ENCODE results near the gene SUSD6. TPM values are rescaled to one million over a fixed set of nuclear protein-coding genes. Genes with fewer than 3 reads are reported as not detected.

Gene SUSD6
- total RNA-seq, 1 experiment from 2014 or later: 3.7 TPM

DNA sequence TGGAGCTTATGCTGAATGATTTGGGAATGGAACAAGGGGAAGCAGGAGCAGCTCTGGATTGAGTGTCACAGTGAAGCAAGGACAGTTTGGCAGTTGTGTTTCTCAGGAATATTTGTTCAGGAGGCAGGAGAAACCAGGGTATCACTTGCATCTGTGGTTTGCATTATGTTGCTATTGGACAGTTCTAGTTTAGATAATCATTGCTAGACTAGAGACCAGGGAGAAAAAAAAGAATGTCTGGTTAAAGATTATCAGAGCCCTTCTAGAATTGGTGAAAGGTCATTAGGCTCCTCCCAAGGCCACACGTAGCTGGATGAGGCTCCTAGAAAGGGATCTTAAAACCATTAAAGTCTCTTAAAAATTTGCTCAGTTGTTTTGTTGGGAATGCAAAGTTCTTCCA is 138.6 kb downstream of the SUSD6 start:
- DNase-seq: no peak
- H3K4me1 Mint-ChIP-seq: peaks cover 17 to 21% of the 10 kb centered on the region in 2 experiments
- H3K4me2 ChIP-seq (ENCODE audit: insufficient read depth, insufficient read length, low read length): no peak overlapping the region
- H3K9me3 Mint-ChIP-seq: peaks cover 5 to 8% of the 10 kb centered on the region in 2 experiments; a peak in 4 of 5 replicates
- no peak overlapping the region for H2BK120ac ChIP-seq (ENCODE audit: low read depth, low read length, poor library complexity, severe bottlenecking)
- H3K79me2 ChIP-seq (ENCODE audit: insufficient read depth, low read length): no peaks in the 10 kb centered on the region
- H3K18ac ChIP-seq (ENCODE audit: insufficient read length, low read depth, low read length): no peak overlapping the region
- H3K14ac ChIP-seq (ENCODE audit: insufficient read depth, low read length): no peak overlapping the region
- no peak overlapping the region for H3T11ph ChIP-seq (ENCODE audit: low read length)
- H3K27ac ChIP-seq (ENCODE audit: insufficient read length, low read depth, low read length): no peak overlapping the region
- H3K4me1 ChIP-seq (ENCODE audit: insufficient read depth, low read length): no peaks in the 10 kb centered on the region; the same call in 1 of the 2 replicates
- no peak overlapping the region for H4K5ac ChIP-seq (ENCODE audit: insufficient read length, low read depth, low read length)
- TF ChIP-seq, protein P1, sequence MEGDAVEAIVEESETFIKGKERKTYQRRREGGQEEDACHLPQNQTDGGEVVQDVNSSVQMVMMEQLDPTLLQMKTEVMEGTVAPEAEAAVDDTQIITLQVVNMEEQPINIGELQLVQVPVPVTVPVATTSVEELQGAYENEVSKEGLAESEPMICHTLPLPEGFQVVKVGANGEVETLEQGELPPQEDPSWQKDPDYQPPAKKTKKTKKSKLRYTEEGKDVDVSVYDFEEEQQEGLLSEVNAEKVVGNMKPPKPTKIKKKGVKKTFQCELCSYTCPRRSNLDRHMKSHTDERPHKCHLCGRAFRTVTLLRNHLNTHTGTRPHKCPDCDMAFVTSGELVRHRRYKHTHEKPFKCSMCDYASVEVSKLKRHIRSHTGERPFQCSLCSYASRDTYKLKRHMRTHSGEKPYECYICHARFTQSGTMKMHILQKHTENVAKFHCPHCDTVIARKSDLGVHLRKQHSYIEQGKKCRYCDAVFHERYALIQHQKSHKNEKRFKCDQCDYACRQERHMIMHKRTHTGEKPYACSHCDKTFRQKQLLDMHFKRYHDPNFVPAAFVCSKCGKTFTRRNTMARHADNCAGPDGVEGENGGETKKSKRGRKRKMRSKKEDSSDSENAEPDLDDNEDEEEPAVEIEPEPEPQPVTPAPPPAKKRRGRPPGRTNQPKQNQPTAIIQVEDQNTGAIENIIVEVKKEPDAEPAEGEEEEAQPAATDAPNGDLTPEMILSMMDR (conservative IDR thresholded peaks at IDR 0.05): no peak
- no peak overlapping the region for H3K23ac ChIP-seq (ENCODE audit: insufficient read length, low read depth, low read length)
- H2AFZ ChIP-seq (ENCODE audit: low read length): no peak overlapping the region
- peaks cover 0 to 4% (median 0%) of the 10 kb centered on the region in 3 experiments; a peak in 4 of 7 replicates for H3K36me3 Mint-ChIP-seq (ENCODE audit: insufficient read depth in 1 of 3, low read depth in 3 of 3)
- H3K9ac ChIP-seq (ENCODE audit: extremely low read depth, insufficient read length, low read length): no peak overlapping the region
- no peaks in the 10 kb centered on the region for H3K79me1 ChIP-seq (ENCODE audit: insufficient read depth, low read depth, low read length, poor library complexity, severe bottlenecking)
- no peak overlapping the region for H3K27ac Mint-ChIP-seq
- H3K27me3 ChIP-seq (ENCODE audit: insufficient read depth, low read length): no peaks in the 10 kb centered on the region
- H2BK12ac ChIP-seq (ENCODE audit: insufficient read length, low read depth, low read length): no peak overlapping the region
- no peaks in the 10 kb centered on the region for H4K20me1 ChIP-seq (ENCODE audit: control insufficient read depth, insufficient read depth, insufficient read length)
- H4K91ac ChIP-seq (ENCODE audit: insufficient read length, low read depth, low read length): no peak overlapping the region
- no peak overlapping the region for H2AK5ac ChIP-seq (ENCODE audit: insufficient read length, low read length)
- no peaks in the 10 kb centered on the region for H3K23me2 ChIP-seq (ENCODE audit: insufficient read length, low read depth, low read length, poor library complexity, severe bottlenecking)
- no peak overlapping the region for H4K8ac ChIP-seq (replicated peaks; ENCODE audit: insufficient read length, low read depth, low read length)
- no peak overlapping the region for H3K4ac ChIP-seq (ENCODE audit: low read depth, low read length)
- H2BK20ac ChIP-seq (ENCODE audit: low read depth, low read length, poor library complexity, severe bottlenecking): no peak overlapping the region
- H2BK5ac ChIP-seq (ENCODE audit: insufficient read length, low read length): no peak overlapping the region
- H3K9me3 ChIP-seq (ENCODE audit: control insufficient read depth, low read depth, low read length): no peaks in the 10 kb centered on the region
- no peak overlapping the region for H3K56ac ChIP-seq (ENCODE audit: insufficient read length, low read depth, low read length)
- no peaks in the 10 kb centered on the region for H3K27me3 Mint-ChIP-seq (ENCODE audit: low read depth)
- H2BK15ac ChIP-seq (ENCODE audit: low read depth, low read length): no peak overlapping the region
- no CpG with 5 or more reads among the region's 1 CpG for WGBS (ENCODE audit: extremely low coverage, insufficient read length, low lambda C conversion rate)
- no peak overlapping the region for H3K4me3 Mint-ChIP-seq
